ENCODE results near the gene VGF.
"Not testable (repeated sequence)": the region's sequence is repeated elsewhere in the genome, so short reads cannot be mapped to it uniquely, and the experiment has no call there.

VGF gene

GRCh38 chr7:101121991-101122932, 43.1 kb downstream of the VGF start:
- Histone ChIP-seq H2AFZ (ENCODE audit: low read depth) (no peak overlapping the region), H3K9ac (no peak overlapping the region), H4K20me1 (ENCODE audit: insufficient read depth) (no peaks in the 10 kb centered on the region), H3K79me2 (ENCODE audit: insufficient read depth, low read depth) (no peaks in the 10 kb centered on the region), H3K27ac (no peak overlapping the region), H3K27me3 (ENCODE audit: insufficient read depth, low read depth) (peaks cover 99% of the 10 kb centered on the region), H3K4me2 (no peak overlapping the region), H3K4me3 (IDR thresholded peaks at IDR 0.05; ENCODE audit: insufficient read depth, low read depth, low read length) (no peak overlapping the region), H3K4me1 (ENCODE audit: low read depth, poor library complexity, severe bottlenecking) (peaks cover 8% of the 10 kb centered on the region), H3K36me3 (ENCODE audit: insufficient read depth) (no peaks in the 10 kb centered on the region)
- TF ChIP-seq CTCF (conservative IDR thresholded peaks at IDR 0.05; ENCODE audit: low read depth, low read length) = no peak

- H3K79me2 ChIP-seq (ENCODE audit: insufficient read depth, low read depth); H3K36me3 ChIP-seq (ENCODE audit: insufficient read depth); H3K9ac ChIP-seq; H4K20me1 ChIP-seq (ENCODE audit: insufficient read depth); H3K4me2 ChIP-seq; H2AFZ ChIP-seq (ENCODE audit: low read depth); H3K4me3 ChIP-seq (IDR thresholded peaks at IDR 0.05; ENCODE audit: insufficient read depth, low read depth, low read length); H3K4me1 ChIP-seq (ENCODE audit: low read depth, poor library complexity, severe bottlenecking); H3K27ac ChIP-seq: not testable (repeated sequence)
- H3K27me3 ChIP-seq (ENCODE audit: insufficient read depth, low read depth) = peaks cover 99% of the 10 kb centered on the region
These were observed 43.8 kb downstream of the VGF start for GRCh38 chr7:101121631-101121990.

GRCh38 chr7:101120315-101120714, 45.1 kb downstream of the VGF start:
- H3K79me2 ChIP-seq (ENCODE audit: insufficient read depth, low read depth) = no peaks in the 10 kb centered on the region

GRCh38 chr7:101119876-101120275, 45.5 kb downstream of the VGF start:
- Histone ChIP-seq H4K20me1 (ENCODE audit: insufficient read depth) (no peaks in the 10 kb centered on the region), H3K27me3 (ENCODE audit: insufficient read depth, low read depth) (peaks cover 99% of the 10 kb centered on the region), H3K4me2 (no peak overlapping the region), H3K4me1 (ENCODE audit: low read depth, poor library complexity, severe bottlenecking) (peaks cover 6% of the 10 kb centered on the region), H2AFZ (ENCODE audit: low read depth) (no peak overlapping the region), H3K4me3 (IDR thresholded peaks at IDR 0.05; ENCODE audit: insufficient read depth, low read depth, low read length) (no peak overlapping the region), H3K27ac (no peak overlapping the region), H3K79me2 (ENCODE audit: insufficient read depth, low read depth) (no peaks in the 10 kb centered on the region), H3K36me3 (ENCODE audit: insufficient read depth) (no peaks in the 10 kb centered on the region), H3K9ac (no peak overlapping the region)
- no peak for TF ChIP-seq CTCF (conservative IDR thresholded peaks at IDR 0.05; ENCODE audit: low read depth, low read length)

More at GRCh38 chr7:101120315-101120714, 45.1 kb downstream of the VGF start:
- no peak overlapping the region for H3K4me2 ChIP-seq
- no peaks in the 10 kb centered on the region for H3K36me3 ChIP-seq (ENCODE audit: insufficient read depth)
- peaks cover 8% of the 10 kb centered on the region for H3K4me1 ChIP-seq (ENCODE audit: low read depth, poor library complexity, severe bottlenecking)
- H2AFZ ChIP-seq (ENCODE audit: low read depth) = no peak overlapping the region
- no peak overlapping the region for H3K4me3 ChIP-seq (IDR thresholded peaks at IDR 0.05; ENCODE audit: insufficient read depth, low read depth, low read length)
- no peaks in the 10 kb centered on the region for H4K20me1 ChIP-seq (ENCODE audit: insufficient read depth)
- no peak overlapping the region for H3K9ac ChIP-seq
- H3K27me3 ChIP-seq (ENCODE audit: insufficient read depth, low read depth) = peaks cover 99% of the 10 kb centered on the region
- H3K27ac ChIP-seq = no peak overlapping the region
- TF ChIP-seq CTCF (conservative IDR thresholded peaks at IDR 0.05; ENCODE audit: low read depth, low read length) = no peak

GRCh38 chr7:101118856-101119255, 46.5 kb downstream of the VGF start:
- no peak for TF ChIP-seq CTCF (conservative IDR thresholded peaks at IDR 0.05; ENCODE audit: low read depth, low read length)
- H3K4me3 ChIP-seq (IDR thresholded peaks at IDR 0.05; ENCODE audit: insufficient read depth, low read depth, low read length) = no peak overlapping the region
- no peaks in the 10 kb centered on the region for H3K36me3 ChIP-seq (ENCODE audit: insufficient read depth)
- no peaks in the 10 kb centered on the region for H3K79me2 ChIP-seq (ENCODE audit: insufficient read depth, low read depth)
- H3K9ac ChIP-seq = no peak overlapping the region
- H4K20me1 ChIP-seq (ENCODE audit: insufficient read depth) = no peaks in the 10 kb centered on the region
- H3K27ac ChIP-seq = no peak overlapping the region
- no peaks in the 10 kb centered on the region for H3K4me1 ChIP-seq (ENCODE audit: low read depth, poor library complexity, severe bottlenecking)
- H3K4me2 ChIP-seq = no peak overlapping the region
- peaks cover 98% of the 10 kb centered on the region for H3K27me3 ChIP-seq (ENCODE audit: insufficient read depth, low read depth)
- no peak overlapping the region for H2AFZ ChIP-seq (ENCODE audit: low read depth)
